Measurements from ENCODE around the gene C1S. TPM values are rescaled to one million over a fixed set of nuclear protein-coding genes. Genes with fewer than 3 reads are reported as not detected.

The C1S gene
- total and polyA plus RNA-seq, 2 donors (not counting 3 experiments of a cell fraction or from before 2014, with no cell fraction given), result 0.32 to 0.38 TPM

DNA sequence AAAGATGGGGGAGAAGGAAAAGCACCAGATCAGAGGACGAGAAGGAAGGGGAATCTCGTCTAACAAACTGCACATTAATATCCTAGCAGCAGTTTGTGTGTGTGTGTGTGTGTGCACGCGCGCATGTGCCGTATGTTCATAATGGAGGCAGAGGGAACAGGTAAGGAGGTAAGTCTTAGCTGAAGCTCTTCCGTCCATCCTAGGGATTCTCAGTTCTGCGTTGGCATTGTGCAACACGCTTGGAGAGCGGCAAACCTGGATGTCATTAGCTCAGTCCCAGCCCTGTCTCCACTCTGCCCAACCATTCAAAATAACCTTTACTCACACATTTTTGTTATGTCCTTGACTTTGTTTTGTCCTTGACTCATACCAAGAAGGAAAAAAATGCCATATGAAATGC, 33.4 kb downstream of the C1S start:
- Histone ChIP-seq H3K27me3 (ENCODE audit: control insufficient read depth in 2 of 2, insufficient read depth in 2 of 2, low read length in 2 of 2) (peaks cover 0 to 11% of the 10 kb centered on the region in 2 experiments), H3K36me3 (ENCODE audit: control insufficient read depth in 2 of 2, extremely low read depth in 1 of 2, insufficient read depth in 2 of 2, low read length in 2 of 2) (no peaks in the 10 kb centered on the region), H3K9ac (replicated peaks; ENCODE audit: extremely low read depth, insufficient read depth, low read length) (no peak overlapping the region), H3K79me2 (ENCODE audit: control insufficient read depth, insufficient read depth, low read length) (no peaks in the 10 kb centered on the region), H3K9me1 (replicated peaks; ENCODE audit: control insufficient read depth, extremely low read depth, insufficient read depth, low read length) (no peaks in the 10 kb centered on the region), H3K4me1 (ENCODE audit: control insufficient read depth, extremely low read depth, insufficient read depth, low read length) (peaks cover 6% of the 10 kb centered on the region), H2AFZ (ENCODE audit: low read depth, low read length) (no peak overlapping the region), H4K20me1 (replicated peaks; ENCODE audit: control insufficient read depth, extremely low read depth, insufficient read depth, low read length) (no peaks in the 10 kb centered on the region), H3K4me3 (replicated peaks in 1 of 3; ENCODE audit: insufficient read depth in 1 of 3, low read depth in 1 of 3, low read length in 3 of 3) (no peak overlapping the region), H3K27ac (ENCODE audit: insufficient read depth, low read depth, low read length) (no peak overlapping the region), H3K4me2 (ENCODE audit: insufficient read depth, low read length) (no peak overlapping the region), H3K9me3 (replicated peaks; ENCODE audit: control insufficient read depth, insufficient read depth, low read length) (no peaks in the 10 kb centered on the region)
- dilution Hi-C loops (cut with MboI; ENCODE audit: extremely low pct_ligation_motif_present, low sequenced_read_pairs), result no loop called here
- FAIRE-seq (no peak), DNase-seq (ENCODE audit: low read depth, low spot score) (no peak)
- BruUV-seq (replicated peaks), result no TSS peak
- CTCF ChIA-PET, result interaction anchor here (1.0 to 2.0 kb wide), 4 partner anchors 15 to 149 kb away, joined by 3 to 7 read pairs (median 5); partner anchors contain the start of genes C1RL and C1S
- TF ChIP-seq JUN (IDR thresholded peaks at IDR 0.05; ENCODE audit: borderline replicate concordance, insufficient read depth, insufficient read length, low read depth), result no peak
- TF ChIP-seq EZH2 (IDR thresholded peaks at IDR 0.05; ENCODE audit: borderline replicate concordance, low read depth, low read length, severe bottlenecking), result no peak
- no peak for TF ChIP-seq POLR2A (IDR thresholded peaks at IDR 0.05; ENCODE audit: low read depth, low read length)
- TF ChIP-seq POLR2AphosphoS5 (IDR thresholded peaks at IDR 0.05; ENCODE audit: insufficient read depth, low read depth, low read length), result no peak
- TF ChIP-seq, protein P1, sequence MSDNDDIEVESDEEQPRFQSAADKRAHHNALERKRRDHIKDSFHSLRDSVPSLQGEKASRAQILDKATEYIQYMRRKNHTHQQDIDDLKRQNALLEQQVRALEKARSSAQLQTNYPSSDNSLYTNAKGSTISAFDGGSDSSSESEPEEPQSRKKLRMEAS (IDR thresholded peaks at IDR 0.05; ENCODE audit: insufficient read depth, insufficient read length), result no peak
- no peak for TF ChIP-seq FOS (IDR thresholded peaks at IDR 0.05; ENCODE audit: borderline replicate concordance, insufficient read depth, low read length)
- TF ChIP-seq, protein P2, sequence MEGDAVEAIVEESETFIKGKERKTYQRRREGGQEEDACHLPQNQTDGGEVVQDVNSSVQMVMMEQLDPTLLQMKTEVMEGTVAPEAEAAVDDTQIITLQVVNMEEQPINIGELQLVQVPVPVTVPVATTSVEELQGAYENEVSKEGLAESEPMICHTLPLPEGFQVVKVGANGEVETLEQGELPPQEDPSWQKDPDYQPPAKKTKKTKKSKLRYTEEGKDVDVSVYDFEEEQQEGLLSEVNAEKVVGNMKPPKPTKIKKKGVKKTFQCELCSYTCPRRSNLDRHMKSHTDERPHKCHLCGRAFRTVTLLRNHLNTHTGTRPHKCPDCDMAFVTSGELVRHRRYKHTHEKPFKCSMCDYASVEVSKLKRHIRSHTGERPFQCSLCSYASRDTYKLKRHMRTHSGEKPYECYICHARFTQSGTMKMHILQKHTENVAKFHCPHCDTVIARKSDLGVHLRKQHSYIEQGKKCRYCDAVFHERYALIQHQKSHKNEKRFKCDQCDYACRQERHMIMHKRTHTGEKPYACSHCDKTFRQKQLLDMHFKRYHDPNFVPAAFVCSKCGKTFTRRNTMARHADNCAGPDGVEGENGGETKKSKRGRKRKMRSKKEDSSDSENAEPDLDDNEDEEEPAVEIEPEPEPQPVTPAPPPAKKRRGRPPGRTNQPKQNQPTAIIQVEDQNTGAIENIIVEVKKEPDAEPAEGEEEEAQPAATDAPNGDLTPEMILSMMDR (IDR thresholded peaks at IDR 0.05; ENCODE audit: extremely low read depth in 1 of 2, insufficient read depth in 1 of 2, low read depth in 1 of 2, low read length in 2 of 2), result no peak
- TF ChIP-seq MYC (IDR thresholded peaks at IDR 0.05; ENCODE audit: low read depth, low read length), result no peak
- TF ChIP-seq GATA2 (IDR thresholded peaks at IDR 0.05; ENCODE audit: insufficient read depth, insufficient read length, low read depth, low read length), result no peak
- POLR2A ChIA-PET, result no interaction called here
- intact Hi-C loops (cut with micrococcal nuclease), result loop anchor here (2.0 to 5.0 kb wide), 3 partner anchors 15 to 222 kb away; partner anchors contain the start of genes C1RL, EMG1, PHB2 and SPSB2

Measured in endothelial cell of umbilical vein (primary cell).